Spinal cord (tissue), 10 donors: ENCODE data around the gene PSTPIP1. TPM values are rescaled to one million over a fixed set of nuclear protein-coding genes. Genes with fewer than 3 reads are reported as not detected.
"Not testable (repeated sequence)": the region's sequence is repeated elsewhere in the genome, so short reads cannot be mapped to it uniquely, and the experiment has no call there.

Experiments used
- DNase-seq, 6 donors: peaks; one replicate each; pipeline versions ENCODE4 v3.0.0 to v3.0.0-alpha.2; 2013 to 2015; ENCODE audit warnings: low spot score in 6 of 6, low read depth in 4 of 6
- H3K27ac ChIP-seq: one replicate; pipeline ENCODE4 v1.5.1; 2013; ENCODE audit warnings: low read depth, low read length, control low read depth
- H3K27me3 ChIP-seq: one replicate; pipeline ENCODE4 v1.6.1; 2013; ENCODE audit warnings: low read length; ENCODE audit not compliant: control insufficient read depth, insufficient read depth
- H3K36me3 ChIP-seq: one replicate; pipeline ENCODE4 v1.6.1; 2013; ENCODE audit warnings: low read length; ENCODE audit not compliant: control insufficient read depth, insufficient read depth
- H3K4me1 ChIP-seq: one replicate; pipeline ENCODE4 v1.6.1; 2013; ENCODE audit warnings: low read length; ENCODE audit not compliant: control insufficient read depth, insufficient read depth
- H3K4me3 ChIP-seq: one replicate; pipeline ENCODE4 v1.5.1; 2013; ENCODE audit warnings: low read depth, low read length, control low read depth
- H3K9me3 ChIP-seq: one replicate; pipeline ENCODE4 v1.6.1; 2013; ENCODE audit warnings: low read length; ENCODE audit not compliant: control insufficient read depth, insufficient read depth
- WGBS: methylation state at CpG from one replicate; pipeline ENCODE4 v1.1.5; 2013; ENCODE audit warnings: missing lambda C conversion rate; ENCODE audit not compliant: insufficient coverage; 5-methylcytosine and 5-hydroxymethylcytosine counted together
- polyA plus RNA-seq, 2 donors: library from polyadenylated mRNA; unstranded; fragments of 120-200 nt; gene quantifications; one replicate each; pipeline ENCODE4 v1.2.1, GENCODE V29; 2013; ENCODE audit not compliant: insufficient read length in 2 of 2
- total RNA-seq, 2 donors: library from RNA; depleted of rRNA in 1 of 2; stranded (reverse); fragments of 120-200 nt in 1 of 2; fragments of >200 nt in 1 of 2; gene quantifications; one replicate each; pipeline versions ENCODE4 v1.2.3 to v1.2.4, GENCODE V29; 2013 to 2014
- donor health status: healthy.

The PSTPIP1 gene
- total and polyA plus RNA-seq, 4 donors, result 1.4 to 3.3 (median 1.7) TPM

GRCh38 chr15:76964157-76964556, 30.8 kb upstream of the PSTPIP1 start:
- Histone ChIP-seq H3K27ac (no peak overlapping the region), H3K4me3 (no peak overlapping the region), H3K4me1 (peaks cover 11% of the 10 kb centered on the region), H3K27me3 (no peaks in the 10 kb centered on the region), H3K9me3 (no peaks in the 10 kb centered on the region), H3K36me3 (no peaks in the 10 kb centered on the region)
- no peak for DNase-seq
- 30% methylated on average over 2 of the region's 5 CpGs for WGBS

- not testable (repeated sequence) for H3K4me3 ChIP-seq, H3K27me3 ChIP-seq, H3K27ac ChIP-seq, DNase-seq, H3K9me3 ChIP-seq, H3K36me3 ChIP-seq
- WGBS, result 83% methylated on average over 4 of the region's 7 CpGs
- H3K4me1 ChIP-seq, result peaks cover 11% of the 10 kb centered on the region
These were observed 28.9 kb upstream of the PSTPIP1 start for GRCh38 chr15:76966051-76966450.

GRCh38 chr15:76967067-76967466, 27.9 kb upstream of the PSTPIP1 start:
- H3K36me3 ChIP-seq, result no peaks in the 10 kb centered on the region
- no peak overlapping the region for H3K4me3 ChIP-seq
- no peak overlapping the region for H3K27ac ChIP-seq
- no peak for DNase-seq
- no peaks in the 10 kb centered on the region for H3K27me3 ChIP-seq
- WGBS, result no CpG with 5 or more reads among the region's 4 CpGs
- H3K9me3 ChIP-seq, result no peaks in the 10 kb centered on the region
- peaks cover 11% of the 10 kb centered on the region for H3K4me1 ChIP-seq

GRCh38 chr15:76968306-76968705, 26.6 kb upstream of the PSTPIP1 start:
- no peaks in the 10 kb centered on the region for H3K27me3 ChIP-seq
- no peaks in the 10 kb centered on the region for H3K36me3 ChIP-seq
- H3K4me1 ChIP-seq, result peaks cover 11% of the 10 kb centered on the region
- WGBS, result 86% methylated on average over 1 of the region's 1 CpG
- H3K27ac ChIP-seq, result no peak overlapping the region
- no peak for DNase-seq
- no peaks in the 10 kb centered on the region for H3K9me3 ChIP-seq
- H3K4me3 ChIP-seq, result no peak overlapping the region

GRCh38 chr15:76972389-76973361, 22.3 kb upstream of the PSTPIP1 start:
- Histone ChIP-seq H3K27me3 (no peaks in the 10 kb centered on the region), H3K27ac (no peak overlapping the region), H3K36me3 (no peaks in the 10 kb centered on the region), H3K4me1 (no peaks in the 10 kb centered on the region), H3K4me3 (no peak overlapping the region), H3K9me3 (no peaks in the 10 kb centered on the region)
- DNase-seq, result no peak
- 87% methylated on average over 10 of the region's 21 CpGs for WGBS

- Histone ChIP-seq H3K4me3 (no peak overlapping the region), H3K36me3 (no peaks in the 10 kb centered on the region), H3K9me3 (no peaks in the 10 kb centered on the region), H3K4me1 (no peaks in the 10 kb centered on the region), H3K27me3 (no peaks in the 10 kb centered on the region), H3K27ac (no peak overlapping the region)
- WGBS, result 12% methylated on average over 4 of the region's 4 CpGs
- DNase-seq, result peak in 1 of 6 donors; percentile 44
These were observed 21.6 kb upstream of the PSTPIP1 start for GRCh38 chr15:76973362-76973743.

- 94% methylated on average over 1 of the region's 2 CpGs for WGBS
- Histone ChIP-seq H3K4me1 (no peaks in the 10 kb centered on the region), H3K27ac (no peak overlapping the region), H3K9me3 (no peaks in the 10 kb centered on the region), H3K27me3 (no peaks in the 10 kb centered on the region), H3K4me3 (no peak overlapping the region), H3K36me3 (no peaks in the 10 kb centered on the region)
- DNase-seq, result no peak
These were observed 21.0 kb upstream of the PSTPIP1 start for GRCh38 chr15:76973906-76974305.

- Histone ChIP-seq H3K4me1 (no peaks in the 10 kb centered on the region), H3K9me3 (no peaks in the 10 kb centered on the region), H3K27ac (no peak overlapping the region), H3K36me3 (no peaks in the 10 kb centered on the region), H3K4me3 (no peak overlapping the region), H3K27me3 (no peaks in the 10 kb centered on the region)
- 86% methylated on average over 3 of the region's 4 CpGs for WGBS
- no peak for DNase-seq
These were observed 20.4 kb upstream of the PSTPIP1 start for GRCh38 chr15:76974456-76975036.

GRCh38 chr15:76976141-76976540, 18.8 kb upstream of the PSTPIP1 start:
- H3K9me3 ChIP-seq, result no peaks in the 10 kb centered on the region
- no peak for DNase-seq
- H3K4me1 ChIP-seq, result no peaks in the 10 kb centered on the region
- H3K27me3 ChIP-seq, result no peaks in the 10 kb centered on the region
- H3K36me3 ChIP-seq, result no peaks in the 10 kb centered on the region
- no peak overlapping the region for H3K4me3 ChIP-seq
- H3K27ac ChIP-seq, result no peak overlapping the region
- WGBS, result 100% methylated on average over 1 of the region's 1 CpG
